AG04450 (cell line): ENCODE data around the gene ATP6V0E1. TPM values are rescaled to one million over a fixed set of nuclear protein-coding genes. Genes with fewer than 3 reads are reported as not detected.

ENCODE experiments used
- CTCF ChIA-PET: fragments of 300-600, 350-600 bp; formaldehyde crosslinking; extraction: SDS; loops from one replicate; lab custom pipeline; 2022; ENCODE audit warnings: antibody characterized with exemption, inconsistent platforms; lab: Charles Lee
- POLR2A ChIA-PET: fragments of 350-600 bp; formaldehyde crosslinking; extraction: SDS; loops from one replicate; lab custom pipeline; 2021; ENCODE audit warnings: antibody characterized with exemption, inconsistent platforms; lab: Yijun Ruan, JAX
- DNase-seq: peaks from one replicate; pipeline ENCODE4 v3.0.0-alpha.2; 2011; ENCODE audit warnings: low read depth, low spot score
- H3K27ac ChIP-seq: one replicate; pipeline ENCODE4 v1.5.1; 2012; ENCODE audit warnings: low read depth, low read length, control low read depth
- H3K27me3 ChIP-seq: one replicate; pipeline ENCODE4 v1.6.0; 2012; ENCODE audit warnings: low read length; ENCODE audit not compliant: control insufficient read depth, insufficient read depth
- H3K4me3 ChIP-seq: 2 replicates; pipeline ENCODE4 v1.5.1; 2011; ENCODE audit warnings: mild to moderate bottlenecking, low read depth, low read length, control low read depth
- H3K9me3 ChIP-seq: 2 replicates; pipeline ENCODE4 v1.5.1; 2012; ENCODE audit warnings: low read length; ENCODE audit not compliant: control insufficient read depth, insufficient read depth
- polyA plus RNA-seq: library from polyadenylated mRNA; depleted of rRNA; stranded (reverse); fragments of >200 nt; gene quantifications from 2 replicates; pipeline ENCODE4 v1.2.3, GENCODE V29; 2011
- TF ChIP-seq, protein P1 (sequence below): IDR thresholded peaks from 2 replicates; pipeline ENCODE4 v1.5.1; 2011; ENCODE audit warnings: low read depth, low read length, control low read depth, inconsistent platforms

Gene ATP6V0E1
- polyA plus RNA-seq, 1 experiment: 610 TPM

DNA sequence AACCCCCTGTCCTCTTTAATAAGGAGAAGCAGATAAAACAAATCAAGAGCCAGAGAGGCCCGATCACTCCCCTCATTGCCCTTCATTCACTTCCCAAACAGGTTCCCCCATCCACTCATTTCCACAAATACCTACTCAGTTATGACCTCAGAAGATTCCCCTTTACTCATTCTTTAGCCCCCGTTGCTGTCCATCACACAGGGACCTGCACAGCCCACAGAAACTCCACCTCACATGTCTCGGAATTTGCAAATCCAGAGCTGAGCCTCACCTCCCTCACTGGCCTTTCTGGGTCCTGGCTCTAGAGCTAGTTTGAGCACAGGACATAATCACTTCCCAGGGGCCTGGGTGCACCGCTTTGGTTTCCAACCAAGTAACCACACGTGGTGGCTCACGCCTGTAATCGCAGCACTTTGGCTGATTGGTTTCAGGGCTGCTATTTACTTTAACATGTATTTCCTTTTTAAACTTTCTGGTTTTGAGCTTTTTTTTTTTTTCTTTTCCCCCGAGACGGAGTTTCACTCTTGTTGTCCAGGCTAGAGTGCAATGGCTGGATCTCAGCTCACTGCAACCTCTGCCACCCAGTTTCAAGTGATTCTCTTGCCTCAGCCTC is 17.8 kb downstream of the ATP6V0E1 start:
- H3K4me3 ChIP-seq: no peak overlapping the region
- H3K27ac ChIP-seq: no peak overlapping the region
- TF ChIP-seq, protein P1, sequence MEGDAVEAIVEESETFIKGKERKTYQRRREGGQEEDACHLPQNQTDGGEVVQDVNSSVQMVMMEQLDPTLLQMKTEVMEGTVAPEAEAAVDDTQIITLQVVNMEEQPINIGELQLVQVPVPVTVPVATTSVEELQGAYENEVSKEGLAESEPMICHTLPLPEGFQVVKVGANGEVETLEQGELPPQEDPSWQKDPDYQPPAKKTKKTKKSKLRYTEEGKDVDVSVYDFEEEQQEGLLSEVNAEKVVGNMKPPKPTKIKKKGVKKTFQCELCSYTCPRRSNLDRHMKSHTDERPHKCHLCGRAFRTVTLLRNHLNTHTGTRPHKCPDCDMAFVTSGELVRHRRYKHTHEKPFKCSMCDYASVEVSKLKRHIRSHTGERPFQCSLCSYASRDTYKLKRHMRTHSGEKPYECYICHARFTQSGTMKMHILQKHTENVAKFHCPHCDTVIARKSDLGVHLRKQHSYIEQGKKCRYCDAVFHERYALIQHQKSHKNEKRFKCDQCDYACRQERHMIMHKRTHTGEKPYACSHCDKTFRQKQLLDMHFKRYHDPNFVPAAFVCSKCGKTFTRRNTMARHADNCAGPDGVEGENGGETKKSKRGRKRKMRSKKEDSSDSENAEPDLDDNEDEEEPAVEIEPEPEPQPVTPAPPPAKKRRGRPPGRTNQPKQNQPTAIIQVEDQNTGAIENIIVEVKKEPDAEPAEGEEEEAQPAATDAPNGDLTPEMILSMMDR: no peak
- CTCF ChIA-PET: no interaction called here
- no peaks in the 10 kb centered on the region for H3K9me3 ChIP-seq
- POLR2A ChIA-PET: interaction anchor here (0.7 kb wide), 1 partner anchor 38 kb away, joined by 4 read pairs; no protein-coding TSS in a partner anchor
- H3K27me3 ChIP-seq: no peaks in the 10 kb centered on the region
- DNase-seq: no peak

DNA sequence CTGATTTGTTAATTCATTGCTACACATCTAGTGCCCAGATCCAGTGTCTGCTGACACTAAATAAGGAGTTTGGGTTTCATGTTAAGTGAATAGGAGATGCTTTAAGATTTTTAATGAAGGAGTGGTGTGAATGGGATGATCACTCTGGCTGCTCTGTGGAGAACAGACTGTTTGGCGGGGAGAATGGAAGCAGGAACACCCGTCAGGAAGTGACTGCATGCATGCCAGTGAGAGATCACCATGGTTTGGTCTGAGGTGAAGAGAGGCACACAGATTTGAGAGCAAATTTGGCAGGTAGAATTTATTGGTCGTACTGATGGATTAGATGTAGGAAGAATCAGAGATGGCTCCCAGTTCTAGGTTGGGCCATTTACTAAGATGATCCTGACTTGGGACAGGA is 19.8 kb downstream of the ATP6V0E1 start:
- TF ChIP-seq, protein P1: no peak
- no peak for DNase-seq
- Histone ChIP-seq H3K27ac (no peak overlapping the region), H3K9me3 (no peaks in the 10 kb centered on the region), H3K4me3 (no peak overlapping the region), H3K27me3 (no peaks in the 10 kb centered on the region)
- ChIA-PET POLR2A (no interaction called here), CTCF (no interaction called here)

DNA sequence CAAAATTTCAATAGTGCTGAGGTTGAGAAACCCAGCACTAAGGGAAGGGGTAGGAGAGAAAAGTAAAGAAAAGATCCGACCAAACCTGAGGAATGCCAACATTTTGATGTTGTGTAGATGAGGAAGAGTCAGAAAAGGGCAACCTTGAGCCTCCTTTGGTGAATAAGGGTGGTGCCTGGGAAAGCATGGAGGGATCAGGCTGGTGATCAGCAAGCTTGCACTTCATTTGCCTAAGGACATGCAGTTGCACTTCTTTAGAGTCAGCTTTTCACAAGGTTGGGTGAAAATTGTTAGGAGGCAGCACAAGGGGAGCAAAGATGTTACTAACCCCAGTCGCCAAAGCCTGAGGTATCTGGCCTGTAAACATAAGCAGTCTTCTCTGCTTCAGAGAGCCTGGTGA is 20.4 kb downstream of the ATP6V0E1 start:
- CTCF ChIA-PET: no interaction called here
- H3K9me3 ChIP-seq: no peaks in the 10 kb centered on the region
- DNase-seq: no peak
- POLR2A ChIA-PET: no interaction called here
- no peaks in the 10 kb centered on the region for H3K27me3 ChIP-seq
- TF ChIP-seq, protein P1: no peak
- no peak overlapping the region for H3K27ac ChIP-seq
- H3K4me3 ChIP-seq: no peak overlapping the region

DNA sequence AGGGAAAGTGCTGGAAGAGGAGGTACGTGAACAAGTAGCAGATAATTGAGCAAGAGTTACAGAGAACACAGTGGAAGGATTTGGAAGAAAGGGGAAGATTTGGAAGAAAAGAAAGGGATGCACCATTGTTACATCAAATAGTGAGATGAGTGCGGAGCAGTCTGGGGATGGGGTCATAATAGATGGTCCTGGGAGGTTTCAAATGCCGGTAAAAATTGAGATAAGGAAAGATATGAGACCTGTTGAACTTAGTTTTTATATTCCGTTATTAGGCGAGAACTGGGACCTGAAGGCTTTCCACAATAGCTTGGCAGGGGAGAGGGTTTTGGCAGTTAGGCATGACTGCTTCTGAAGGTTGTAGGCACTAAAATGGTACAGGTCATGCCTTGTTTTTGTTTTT is 20.9 kb downstream of the ATP6V0E1 start:
- ChIA-PET CTCF (no interaction called here), POLR2A (no interaction called here)
- no peak for DNase-seq
- Histone ChIP-seq H3K27ac (no peak overlapping the region), H3K27me3 (no peaks in the 10 kb centered on the region), H3K4me3 (no peak overlapping the region), H3K9me3 (no peaks in the 10 kb centered on the region)
- TF ChIP-seq, protein P1: no peak

DNA sequence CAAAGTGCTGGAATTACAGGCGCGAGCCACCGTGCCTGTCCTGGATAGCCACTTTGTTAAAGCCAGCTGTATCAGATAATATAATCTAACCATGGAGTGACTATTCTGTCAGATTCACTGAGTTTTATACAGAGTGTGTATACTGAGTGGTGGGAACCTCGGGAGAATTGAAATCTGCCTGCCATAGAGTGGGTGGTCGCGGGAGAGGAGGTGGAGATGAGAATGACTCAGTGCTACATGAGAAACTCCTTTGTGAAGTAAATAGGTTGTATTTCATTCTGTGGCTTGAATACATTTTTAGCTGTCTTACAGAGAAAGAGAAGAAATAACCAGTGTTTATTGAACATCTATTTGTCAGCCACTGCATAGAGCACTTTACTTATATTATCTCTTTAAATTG is 26.4 kb downstream of the ATP6V0E1 start:
- CTCF ChIA-PET: interaction anchor here (1.1 to 1.5 kb wide), 3 partner anchors 13 to 110 kb away, joined by 3 read pairs; no protein-coding TSS in a partner anchor
- TF ChIP-seq, protein P1: no peak
- H3K4me3 ChIP-seq: no peak overlapping the region
- H3K27ac ChIP-seq: no peak overlapping the region
- POLR2A ChIA-PET: interaction anchor here (0.6 to 1.4 kb wide), 2 partner anchors 47 to 149 kb away, joined by 3 to 14 read pairs; no protein-coding TSS in a partner anchor
- H3K27me3 ChIP-seq: no peaks in the 10 kb centered on the region
- DNase-seq: no peak
- H3K9me3 ChIP-seq: no peaks in the 10 kb centered on the region
